Tongue (tissue), 2 donors: ENCODE data around the gene YWHAB. TPM values are rescaled to one million over a fixed set of nuclear protein-coding genes. Genes with fewer than 3 reads are reported as not detected.

Experiments used
- DNase-seq: peaks from one replicate; pipeline ENCODE4 v3.0.0-alpha.2; 2015
- total RNA-seq: library from RNA; depleted of rRNA; stranded (reverse); fragments of >200 nt; gene quantifications from one replicate; pipeline ENCODE4 v1.2.3, GENCODE V29; 2014

Gene YWHAB
- total RNA-seq, 1 donor from 2014 or later = 82.2 TPM

- DNase-seq = no peak
These were observed 70.9 kb downstream of the YWHAB start for GRCh38 chr20:44956410-44956809.

Other genes with a start within 250 kb of the YWHAB start
- gene ADA, start 234.0 kb upstream of the YWHAB start, total RNA-seq = 7.3 TPM
- 0.62 TPM for gene CCN5, start 170.3 kb upstream of the YWHAB start, total RNA-seq
- 0.41 TPM for gene KCNK15, start 139.8 kb upstream of the YWHAB start, total RNA-seq
- 3.7 TPM for gene RIMS4, start 75.2 kb upstream of the YWHAB start, total RNA-seq
- gene PABPC1L, start 24.4 kb downstream of the YWHAB start, total RNA-seq = 6.4 TPM
- 8.1 TPM for gene TOMM34, start 74.7 kb downstream of the YWHAB start, total RNA-seq
- gene STK4, start 80.8 kb downstream of the YWHAB start, total RNA-seq = 24.4 TPM
- 1.1 TPM for gene KCNS1, start 215.4 kb downstream of the YWHAB start, total RNA-seq
- gene WFDC5, start 229.5 kb downstream of the YWHAB start, total RNA-seq = not detected
- gene WFDC12, start 238.8 kb downstream of the YWHAB start, total RNA-seq = not detected